Upper lobe of left lung (tissue), 4 donors: ENCODE data around the gene DOCK1.

Experiments used
- CTCF ChIP-seq, 6 experiments: fragments of 450-650 bp in 4 of 6; fragments of 200-600 bp in 2 of 6; sonication (generic) in 2 of 6; IDR thresholded peaks; one replicate each; pipeline ENCODE4 v1.5.1; 2016 to 2019; ENCODE audit warnings: antibody characterized with exemption in 6 of 6
- EP300 ChIP-seq, 4 donors: sonication (generic); formaldehyde crosslinking; IDR thresholded peaks; one replicate each; pipeline ENCODE4 v1.5.1; 2017; ENCODE audit warnings: antibody characterized with exemption in 4 of 4, control low read depth in 2 of 4
- POLR2A ChIP-seq, 4 donors: fragments of 450-650 bp; IDR thresholded peaks; one replicate each; pipeline ENCODE4 v1.5.1; 2016 to 2017; ENCODE audit warnings: antibody characterized with exemption in 4 of 4, mild to moderate bottlenecking in 2 of 4
- POLR2AphosphoS5 ChIP-seq, 2 donors: sonication (generic); formaldehyde crosslinking; IDR thresholded peaks; one replicate each; pipeline ENCODE4 v1.5.1; 2017; ENCODE audit warnings: antibody characterized with exemption in 2 of 2

- TF ChIP-seq CTCF (IDR thresholded peaks at IDR 0.05) (no peak), POLR2A (IDR thresholded peaks at IDR 0.05) (no peak), EP300 (IDR thresholded peaks at IDR 0.05) (no peak), POLR2AphosphoS5 (IDR thresholded peaks at IDR 0.05) (no peak)
Observed at GRCh38 chr10:126964190-126964589, 59.0 kb downstream of the DOCK1 start.
